Measurements from ENCODE around the gene CACNA2D3. TPM values are rescaled to one million over a fixed set of nuclear protein-coding genes. Genes with fewer than 3 reads are reported as not detected.

Gene CACNA2D3
- total and polyA plus RNA-seq, 4 donors = 0.06 to 0.37 (median 0.08) TPM; not detected in 1

DNA sequence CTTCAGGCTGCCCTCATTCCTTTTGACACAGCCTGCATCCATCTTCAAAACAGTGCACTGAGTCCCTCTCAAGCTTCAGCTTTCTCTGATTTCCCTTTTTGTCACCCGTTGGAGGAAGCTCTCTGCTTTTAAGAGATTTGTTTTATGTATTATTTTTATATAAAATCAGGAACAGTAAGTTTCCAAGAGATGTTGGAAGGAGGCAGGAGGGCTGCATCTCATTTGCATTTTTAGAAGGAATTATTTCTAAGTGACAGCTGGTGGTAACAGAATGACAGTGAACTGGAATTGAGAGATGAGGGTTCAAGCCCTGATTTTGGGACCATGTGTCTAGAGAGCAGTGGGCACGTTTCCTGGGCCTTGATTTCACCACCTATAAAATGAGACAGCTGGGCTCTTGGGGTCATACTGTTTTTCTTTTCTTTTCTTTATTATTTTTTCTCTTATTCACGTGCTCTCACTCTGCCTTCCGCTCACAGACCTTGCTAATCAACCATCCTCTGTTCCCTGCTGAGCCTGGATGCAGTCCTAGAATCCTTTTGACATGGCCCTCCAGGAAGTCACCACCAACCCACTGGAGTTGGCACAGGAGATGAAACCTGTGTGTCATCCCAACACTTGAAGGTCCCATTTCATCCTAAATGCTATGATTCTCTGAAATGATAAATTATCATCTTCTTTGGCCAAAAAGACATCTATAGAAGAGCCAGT lies 148.6 kb downstream of the CACNA2D3 start:
- TF ChIP-seq RXRA (IDR thresholded peaks at IDR 0.05) (no peak), TAF1 (conservative IDR thresholded peaks at IDR 0.05) (no peak), FOXA1 (IDR thresholded peaks at IDR 0.05) (no peak)
- TF ChIP-seq, protein P1, sequence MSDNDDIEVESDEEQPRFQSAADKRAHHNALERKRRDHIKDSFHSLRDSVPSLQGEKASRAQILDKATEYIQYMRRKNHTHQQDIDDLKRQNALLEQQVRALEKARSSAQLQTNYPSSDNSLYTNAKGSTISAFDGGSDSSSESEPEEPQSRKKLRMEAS (IDR thresholded peaks at IDR 0.05) = no peak
- no peak overlapping the region for H3K27ac ChIP-seq (ENCODE audit: low read depth in 1 of 2, low read length in 2 of 2)
- peaks cover 0 to 1% (median 0%) of the 10 kb centered on the region in 4 donors for H3K4me1 ChIP-seq (ENCODE audit: control insufficient read depth in 4 of 4, insufficient read depth in 4 of 4, low read length in 3 of 4)
- H3K9ac ChIP-seq (ENCODE audit: low read depth in 1 of 2, low read length in 2 of 2) = no peak overlapping the region
- no peaks in the 10 kb centered on the region for H3K9me3 ChIP-seq (ENCODE audit: control insufficient read depth in 4 of 4, low read length in 3 of 4)
- WGBS = 59% methylated on average over 4 of the region's 4 CpGs
- H3K4me3 ChIP-seq (ENCODE audit: low read depth in 1 of 3, low read length in 3 of 3) = no peak overlapping the region
- DNase-seq (ENCODE audit: low spot score) = no peak
- no peaks in the 10 kb centered on the region for H3K36me3 ChIP-seq (ENCODE audit: control insufficient read depth in 4 of 4, insufficient read depth in 3 of 4, low read depth in 1 of 4, low read length in 3 of 4)
- no peaks in the 10 kb centered on the region for H3K27me3 ChIP-seq (ENCODE audit: control insufficient read depth in 4 of 4, insufficient read depth in 4 of 4, low read length in 3 of 4)

DNA sequence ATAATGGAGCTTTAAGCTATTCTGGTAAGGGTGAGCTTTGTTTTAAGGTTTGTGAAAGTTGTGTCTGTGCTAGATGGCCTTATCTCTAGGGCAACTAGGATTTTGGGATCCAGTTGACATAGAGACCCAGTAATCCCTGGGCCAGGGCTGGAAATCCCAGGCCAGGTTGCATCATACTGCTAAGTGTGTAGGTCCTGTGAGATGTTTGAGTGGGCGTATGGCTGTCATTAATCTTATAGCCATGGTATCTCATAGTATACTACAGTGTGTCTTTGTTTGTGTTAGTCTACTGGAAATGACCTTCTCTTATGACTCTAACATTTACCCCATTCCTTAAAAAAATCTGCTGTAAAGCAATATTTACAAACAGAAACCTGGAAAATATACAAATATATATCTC lies 151.4 kb downstream of the CACNA2D3 start:
- no peaks in the 10 kb centered on the region for H3K36me3 ChIP-seq (ENCODE audit: control insufficient read depth in 4 of 4, insufficient read depth in 3 of 4, low read depth in 1 of 4, low read length in 3 of 4)
- H3K4me1 ChIP-seq (ENCODE audit: control insufficient read depth in 4 of 4, insufficient read depth in 4 of 4, low read length in 3 of 4) = peaks cover 0 to 1% (median 0%) of the 10 kb centered on the region in 4 donors
- no peak overlapping the region for H3K9ac ChIP-seq (ENCODE audit: low read depth in 1 of 2, low read length in 2 of 2)
- peaks cover 0 to 6% (median 0%) of the 10 kb centered on the region in 4 donors for H3K9me3 ChIP-seq (ENCODE audit: control insufficient read depth in 4 of 4, low read length in 3 of 4)
- 88% methylated on average over 1 of the region's 1 CpG for WGBS
- no peak for DNase-seq (ENCODE audit: low spot score)
- H3K27ac ChIP-seq (ENCODE audit: low read depth in 1 of 2, low read length in 2 of 2) = no peak overlapping the region
- no peak overlapping the region for H3K4me3 ChIP-seq (ENCODE audit: low read depth in 1 of 3, low read length in 3 of 3)
- TF ChIP-seq, protein P2, sequence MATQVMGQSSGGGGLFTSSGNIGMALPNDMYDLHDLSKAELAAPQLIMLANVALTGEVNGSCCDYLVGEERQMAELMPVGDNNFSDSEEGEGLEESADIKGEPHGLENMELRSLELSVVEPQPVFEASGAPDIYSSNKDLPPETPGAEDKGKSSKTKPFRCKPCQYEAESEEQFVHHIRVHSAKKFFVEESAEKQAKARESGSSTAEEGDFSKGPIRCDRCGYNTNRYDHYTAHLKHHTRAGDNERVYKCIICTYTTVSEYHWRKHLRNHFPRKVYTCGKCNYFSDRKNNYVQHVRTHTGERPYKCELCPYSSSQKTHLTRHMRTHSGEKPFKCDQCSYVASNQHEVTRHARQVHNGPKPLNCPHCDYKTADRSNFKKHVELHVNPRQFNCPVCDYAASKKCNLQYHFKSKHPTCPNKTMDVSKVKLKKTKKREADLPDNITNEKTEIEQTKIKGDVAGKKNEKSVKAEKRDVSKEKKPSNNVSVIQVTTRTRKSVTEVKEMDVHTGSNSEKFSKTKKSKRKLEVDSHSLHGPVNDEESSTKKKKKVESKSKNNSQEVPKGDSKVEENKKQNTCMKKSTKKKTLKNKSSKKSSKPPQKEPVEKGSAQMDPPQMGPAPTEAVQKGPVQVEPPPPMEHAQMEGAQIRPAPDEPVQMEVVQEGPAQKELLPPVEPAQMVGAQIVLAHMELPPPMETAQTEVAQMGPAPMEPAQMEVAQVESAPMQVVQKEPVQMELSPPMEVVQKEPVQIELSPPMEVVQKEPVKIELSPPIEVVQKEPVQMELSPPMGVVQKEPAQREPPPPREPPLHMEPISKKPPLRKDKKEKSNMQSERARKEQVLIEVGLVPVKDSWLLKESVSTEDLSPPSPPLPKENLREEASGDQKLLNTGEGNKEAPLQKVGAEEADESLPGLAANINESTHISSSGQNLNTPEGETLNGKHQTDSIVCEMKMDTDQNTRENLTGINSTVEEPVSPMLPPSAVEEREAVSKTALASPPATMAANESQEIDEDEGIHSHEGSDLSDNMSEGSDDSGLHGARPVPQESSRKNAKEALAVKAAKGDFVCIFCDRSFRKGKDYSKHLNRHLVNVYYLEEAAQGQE (IDR thresholded peaks at IDR 0.05) = no peak
- TF ChIP-seq FOXA1 (IDR thresholded peaks at IDR 0.05) (no peak), JUND (IDR thresholded peaks at IDR 0.05) (no peak), FOXA2 (IDR thresholded peaks at IDR 0.05) (no peak), NR2F2 (IDR thresholded peaks at IDR 0.05) (no peak), EGR1 (IDR thresholded peaks at IDR 0.05; ENCODE audit: low read depth in 2 of 2) (no peak), RXRA (IDR thresholded peaks at IDR 0.05) (no peak), HNF4A (conservative IDR thresholded peaks at IDR 0.05) (no peak), TAF1 (conservative IDR thresholded peaks at IDR 0.05) (no peak), GABPA (IDR thresholded peaks at IDR 0.05 in 1 of 2, conservative IDR thresholded peaks at IDR 0.05 in 1 of 2) (no peak), YY1 (IDR thresholded peaks at IDR 0.05) (no peak), RAD21 (IDR thresholded peaks at IDR 0.05) (no peak), HNF4G (IDR thresholded peaks at IDR 0.05) (no peak), SP1 (IDR thresholded peaks at IDR 0.05) (no peak)
- TF ChIP-seq, protein P3, sequence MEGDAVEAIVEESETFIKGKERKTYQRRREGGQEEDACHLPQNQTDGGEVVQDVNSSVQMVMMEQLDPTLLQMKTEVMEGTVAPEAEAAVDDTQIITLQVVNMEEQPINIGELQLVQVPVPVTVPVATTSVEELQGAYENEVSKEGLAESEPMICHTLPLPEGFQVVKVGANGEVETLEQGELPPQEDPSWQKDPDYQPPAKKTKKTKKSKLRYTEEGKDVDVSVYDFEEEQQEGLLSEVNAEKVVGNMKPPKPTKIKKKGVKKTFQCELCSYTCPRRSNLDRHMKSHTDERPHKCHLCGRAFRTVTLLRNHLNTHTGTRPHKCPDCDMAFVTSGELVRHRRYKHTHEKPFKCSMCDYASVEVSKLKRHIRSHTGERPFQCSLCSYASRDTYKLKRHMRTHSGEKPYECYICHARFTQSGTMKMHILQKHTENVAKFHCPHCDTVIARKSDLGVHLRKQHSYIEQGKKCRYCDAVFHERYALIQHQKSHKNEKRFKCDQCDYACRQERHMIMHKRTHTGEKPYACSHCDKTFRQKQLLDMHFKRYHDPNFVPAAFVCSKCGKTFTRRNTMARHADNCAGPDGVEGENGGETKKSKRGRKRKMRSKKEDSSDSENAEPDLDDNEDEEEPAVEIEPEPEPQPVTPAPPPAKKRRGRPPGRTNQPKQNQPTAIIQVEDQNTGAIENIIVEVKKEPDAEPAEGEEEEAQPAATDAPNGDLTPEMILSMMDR (IDR thresholded peaks at IDR 0.05; ENCODE audit: low read depth, low read length, missing input control) = no peak
- TF ChIP-seq, protein P4, sequence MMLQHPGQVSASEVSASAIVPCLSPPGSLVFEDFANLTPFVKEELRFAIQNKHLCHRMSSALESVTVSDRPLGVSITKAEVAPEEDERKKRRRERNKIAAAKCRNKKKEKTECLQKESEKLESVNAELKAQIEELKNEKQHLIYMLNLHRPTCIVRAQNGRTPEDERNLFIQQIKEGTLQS (IDR thresholded peaks at IDR 0.05) = no peak
- TF ChIP-seq, protein P1 (IDR thresholded peaks at IDR 0.05) = no peak
- TF ChIP-seq, protein P5, sequence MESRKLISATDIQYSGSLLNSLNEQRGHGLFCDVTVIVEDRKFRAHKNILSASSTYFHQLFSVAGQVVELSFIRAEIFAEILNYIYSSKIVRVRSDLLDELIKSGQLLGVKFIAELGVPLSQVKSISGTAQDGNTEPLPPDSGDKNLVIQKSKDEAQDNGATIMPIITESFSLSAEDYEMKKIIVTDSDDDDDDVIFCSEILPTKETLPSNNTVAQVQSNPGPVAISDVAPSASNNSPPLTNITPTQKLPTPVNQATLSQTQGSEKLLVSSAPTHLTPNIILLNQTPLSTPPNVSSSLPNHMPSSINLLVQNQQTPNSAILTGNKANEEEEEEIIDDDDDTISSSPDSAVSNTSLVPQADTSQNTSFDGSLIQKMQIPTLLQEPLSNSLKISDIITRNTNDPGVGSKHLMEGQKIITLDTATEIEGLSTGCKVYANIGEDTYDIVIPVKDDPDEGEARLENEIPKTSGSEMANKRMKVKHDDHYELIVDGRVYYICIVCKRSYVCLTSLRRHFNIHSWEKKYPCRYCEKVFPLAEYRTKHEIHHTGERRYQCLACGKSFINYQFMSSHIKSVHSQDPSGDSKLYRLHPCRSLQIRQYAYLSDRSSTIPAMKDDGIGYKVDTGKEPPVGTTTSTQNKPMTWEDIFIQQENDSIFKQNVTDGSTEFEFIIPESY (IDR thresholded peaks at IDR 0.05) = no peak
- no peaks in the 10 kb centered on the region for H3K27me3 ChIP-seq (ENCODE audit: control insufficient read depth in 4 of 4, insufficient read depth in 4 of 4, low read length in 3 of 4)
